Calu3 (cell line): Measurements from ENCODE around the gene UVRAG. TPM values are rescaled to one million over a fixed set of nuclear protein-coding genes. Genes with fewer than 3 reads are reported as not detected.

Experiments
- BruUV-seq: library from RNA; stranded (reverse); fragments of 400-500 nt; replicated peaks from 2 replicates; lab custom pipeline; 2021; lab: Mats Ljungman, UMichigan
- CTCF ChIA-PET: fragments of 300-600 bp; sonication (Branson Sonifier 250); formaldehyde crosslinking; loops from one replicate; lab custom pipeline; 2022; ENCODE audit warnings: antibody characterized with exemption; lab: Charles Lee
- DNase-seq: peaks from one replicate; pipeline ENCODE4 v3.0.0; 2022
- H3K27ac Mint-ChIP-seq: one replicate; pipeline ENCODE4 v1.8.0; 2022; ENCODE audit warnings: mixed read lengths; ENCODE audit not compliant: unreplicated experiment
- H3K27me3 Mint-ChIP-seq: one replicate; pipeline ENCODE4 v1.8.0; 2022; ENCODE audit warnings: mixed read lengths; ENCODE audit not compliant: unreplicated experiment
- H3K36me3 Mint-ChIP-seq: one replicate; pipeline ENCODE4 v1.8.0; 2022; ENCODE audit warnings: mild to moderate bottlenecking, moderate library complexity, mixed read lengths; ENCODE audit not compliant: insufficient read depth, unreplicated experiment
- H3K4me1 Mint-ChIP-seq: one replicate; pipeline ENCODE4 v1.8.0; 2022; ENCODE audit warnings: mild to moderate bottlenecking, low read depth, mixed read lengths; ENCODE audit not compliant: unreplicated experiment
- H3K4me3 Mint-ChIP-seq: one replicate; pipeline ENCODE4 v1.8.0; 2022; ENCODE audit warnings: mild to moderate bottlenecking, low read depth, moderate library complexity, mixed read lengths; ENCODE audit not compliant: unreplicated experiment
- H3K9me3 Mint-ChIP-seq: one replicate; pipeline ENCODE4 v1.8.0; 2022; ENCODE audit warnings: low read depth, mixed read lengths; ENCODE audit not compliant: unreplicated experiment
- CTCF ChIP-seq: fragments of 200-600 bp; IDR thresholded peaks from one replicate; pipeline ENCODE4 v1.8.0; 2022; ENCODE audit warnings: antibody characterized with exemption; ENCODE audit not compliant: unreplicated experiment
- intact Hi-C: fragments of 100-400 bp; cut with micrococcal nuclease; formaldehyde crosslinking; loops from one replicate; pipeline ENCODE4 v1.10.0; 2022; ENCODE audit not compliant: unreplicated experiment
- total RNA-seq: library from RNA; stranded (reverse); gene quantifications from 2 replicates; pipeline ENCODE4 v1.2.3, GENCODE V29; 2022

Gene UVRAG
- total RNA-seq, 1 experiment from 2014 or later = 18.5 TPM

- peaks cover 17% of the 10 kb centered on the region for H3K4me1 Mint-ChIP-seq
- no TSS peak for BruUV-seq
- H3K4me3 Mint-ChIP-seq = no peak overlapping the region
- no peaks in the 10 kb centered on the region for H3K27me3 Mint-ChIP-seq
- no peaks in the 10 kb centered on the region for H3K36me3 Mint-ChIP-seq
- no peak for DNase-seq
- H3K27ac Mint-ChIP-seq = no peak overlapping the region
- intact Hi-C loops = no loop called here
- no peak for TF ChIP-seq CTCF
- CTCF ChIA-PET = no interaction called here
- H3K9me3 Mint-ChIP-seq = no peaks in the 10 kb centered on the region
Measured at GRCh38 chr11:75920848-75921247, 105.8 kb downstream of the UVRAG start.

GRCh38 chr11:75921808-75922207 is 106.8 kb downstream of the UVRAG start:
- BruUV-seq = no TSS peak
- Mint-ChIP-seq H3K36me3 (no peaks in the 10 kb centered on the region), H3K4me1 (peaks cover 9% of the 10 kb centered on the region), H3K27me3 (no peaks in the 10 kb centered on the region), H3K9me3 (no peaks in the 10 kb centered on the region), H3K27ac (no peak overlapping the region), H3K4me3 (no peak overlapping the region)
- no peak for DNase-seq
- TF ChIP-seq CTCF = no peak
- CTCF ChIA-PET = no interaction called here
- intact Hi-C loops = no loop called here

- peaks cover 9% of the 10 kb centered on the region for H3K4me1 Mint-ChIP-seq
- DNase-seq = no peak
- no peaks in the 10 kb centered on the region for H3K9me3 Mint-ChIP-seq
- no peaks in the 10 kb centered on the region for H3K27me3 Mint-ChIP-seq
- intact Hi-C loops = no loop called here
- no peak overlapping the region for H3K27ac Mint-ChIP-seq
- no peak for TF ChIP-seq CTCF
- BruUV-seq = no TSS peak
- CTCF ChIA-PET = interaction anchor here (0.6 to 0.7 kb wide), 3 partner anchors 23 to 193 kb away, joined by 4 to 9 read pairs (median 4); no protein-coding TSS in a partner anchor
- no peak overlapping the region for H3K4me3 Mint-ChIP-seq
- H3K36me3 Mint-ChIP-seq = no peaks in the 10 kb centered on the region
Measured at GRCh38 chr11:75924966-75925784, 110.2 kb downstream of the UVRAG start.

- Mint-ChIP-seq H3K4me3 (no peak overlapping the region), H3K9me3 (no peaks in the 10 kb centered on the region), H3K4me1 (peaks cover 9% of the 10 kb centered on the region), H3K27me3 (no peaks in the 10 kb centered on the region), H3K36me3 (no peaks in the 10 kb centered on the region), H3K27ac (no peak overlapping the region)
- DNase-seq = no peak
- intact Hi-C loops = no loop called here
- TF ChIP-seq CTCF = no peak
- BruUV-seq = no TSS peak
- CTCF ChIA-PET = interaction anchor here (0.7 kb wide), 2 partner anchors 22 to 193 kb away, joined by 4 read pairs; no protein-coding TSS in a partner anchor
Measured at GRCh38 chr11:75925785-75926164, 110.8 kb downstream of the UVRAG start.
